ENCODE data around the gene PRSS21.

The PRSS21 gene

GRCh38 chr16:2779978-2780898 lies 36.8 kb upstream of the PRSS21 start:
- DNase-seq = no peak

GRCh38 chr16:2782583-2783351 lies 34.3 kb upstream of the PRSS21 start:
- no peak for DNase-seq

GRCh38 chr16:2783581-2784357 lies 33.3 kb upstream of the PRSS21 start:
- DNase-seq = no peak

GRCh38 chr16:2784358-2785100 lies 32.5 kb upstream of the PRSS21 start:
- no peak for DNase-seq

- DNase-seq = no peak
These were observed 31.7 kb upstream of the PRSS21 start for GRCh38 chr16:2785101-2785991.

GRCh38 chr16:2786061-2786825 lies 30.8 kb upstream of the PRSS21 start:
- no peak for DNase-seq

GRCh38 chr16:2786826-2787151 lies 30.2 kb upstream of the PRSS21 start:
- DNase-seq = no peak

GRCh38 chr16:2787406-2787805 lies 29.6 kb upstream of the PRSS21 start, which contains the start of gene PRSS33:
TSS of gene PRSS33 (minus strand) at chr16:2787560. CDS start at chr16:2786547, 1,013 bp downstream.
- no peak for DNase-seq

- DNase-seq = no peak
These were observed 29.1 kb upstream of the PRSS21 start for GRCh38 chr16:2787961-2788360.

GRCh38 chr16:2790631-2791030 lies 26.4 kb upstream of the PRSS21 start:
- no peak for DNase-seq

GRCh38 chr16:2791174-2791573 lies 25.9 kb upstream of the PRSS21 start:
- DNase-seq = no peak

- DNase-seq = no peak
These were observed 24.1 kb upstream of the PRSS21 start for GRCh38 chr16:2792940-2793339.

GRCh38 chr16:2795395-2796143 lies 21.5 kb upstream of the PRSS21 start:
- no peak for DNase-seq

GRCh38 chr16:2798723-2799204 lies 18.3 kb upstream of the PRSS21 start:
- no peak for DNase-seq

GRCh38 chr16:2799205-2799858 lies 17.7 kb upstream of the PRSS21 start:
- DNase-seq = no peak

- no peak for DNase-seq
These were observed 17.2 kb upstream of the PRSS21 start for GRCh38 chr16:2799859-2800226.

GRCh38 chr16:2803545-2804195 lies 13.4 kb upstream of the PRSS21 start:
- DNase-seq = no peak

- no peak for DNase-seq
These were observed 12.3 kb upstream of the PRSS21 start for GRCh38 chr16:2804728-2805127.

GRCh38 chr16:2806286-2806685 lies 10.8 kb upstream of the PRSS21 start:
- no peak for DNase-seq
